ENCODE measurements around the gene CPXM2.

CPXM2 gene

GRCh38 chr10:123835575-123835974 lies 56.0 kb downstream of the CPXM2 start:
- TF ChIP-seq, protein P1, sequence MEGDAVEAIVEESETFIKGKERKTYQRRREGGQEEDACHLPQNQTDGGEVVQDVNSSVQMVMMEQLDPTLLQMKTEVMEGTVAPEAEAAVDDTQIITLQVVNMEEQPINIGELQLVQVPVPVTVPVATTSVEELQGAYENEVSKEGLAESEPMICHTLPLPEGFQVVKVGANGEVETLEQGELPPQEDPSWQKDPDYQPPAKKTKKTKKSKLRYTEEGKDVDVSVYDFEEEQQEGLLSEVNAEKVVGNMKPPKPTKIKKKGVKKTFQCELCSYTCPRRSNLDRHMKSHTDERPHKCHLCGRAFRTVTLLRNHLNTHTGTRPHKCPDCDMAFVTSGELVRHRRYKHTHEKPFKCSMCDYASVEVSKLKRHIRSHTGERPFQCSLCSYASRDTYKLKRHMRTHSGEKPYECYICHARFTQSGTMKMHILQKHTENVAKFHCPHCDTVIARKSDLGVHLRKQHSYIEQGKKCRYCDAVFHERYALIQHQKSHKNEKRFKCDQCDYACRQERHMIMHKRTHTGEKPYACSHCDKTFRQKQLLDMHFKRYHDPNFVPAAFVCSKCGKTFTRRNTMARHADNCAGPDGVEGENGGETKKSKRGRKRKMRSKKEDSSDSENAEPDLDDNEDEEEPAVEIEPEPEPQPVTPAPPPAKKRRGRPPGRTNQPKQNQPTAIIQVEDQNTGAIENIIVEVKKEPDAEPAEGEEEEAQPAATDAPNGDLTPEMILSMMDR (IDR thresholded peaks at IDR 0.05): no peak

- TF ChIP-seq, protein P1 (IDR thresholded peaks at IDR 0.05): no peak
These were observed 58.3 kb downstream of the CPXM2 start for GRCh38 chr10:123833170-123833850.

GRCh38 chr10:123831259-123831658 lies 60.3 kb downstream of the CPXM2 start:
- TF ChIP-seq, protein P1 (IDR thresholded peaks at IDR 0.05): no peak

GRCh38 chr10:123821136-123821535 lies 70.5 kb downstream of the CPXM2 start:
- TF ChIP-seq, protein P1 (IDR thresholded peaks at IDR 0.05): no peak

DNA sequence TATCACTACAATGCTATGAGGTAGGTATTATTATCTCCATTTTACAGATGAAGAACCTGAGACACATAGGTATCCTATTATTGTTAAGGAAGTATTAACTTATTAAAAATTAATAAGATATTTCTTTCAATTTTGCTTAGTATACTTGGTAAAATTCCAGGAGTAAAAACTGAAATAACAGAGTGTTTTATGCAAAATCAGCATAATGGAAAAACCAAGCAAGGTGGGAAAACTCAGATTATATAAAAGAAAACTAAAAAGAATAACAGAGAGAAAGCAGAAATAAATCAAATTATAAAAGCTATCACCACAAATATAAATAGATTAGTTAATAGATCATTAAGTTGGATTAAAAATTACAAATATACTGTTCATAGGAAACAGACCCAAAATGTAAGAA lies 82.0 kb downstream of the CPXM2 start:
- TF ChIP-seq, protein P1 (IDR thresholded peaks at IDR 0.05): no peak

DNA sequence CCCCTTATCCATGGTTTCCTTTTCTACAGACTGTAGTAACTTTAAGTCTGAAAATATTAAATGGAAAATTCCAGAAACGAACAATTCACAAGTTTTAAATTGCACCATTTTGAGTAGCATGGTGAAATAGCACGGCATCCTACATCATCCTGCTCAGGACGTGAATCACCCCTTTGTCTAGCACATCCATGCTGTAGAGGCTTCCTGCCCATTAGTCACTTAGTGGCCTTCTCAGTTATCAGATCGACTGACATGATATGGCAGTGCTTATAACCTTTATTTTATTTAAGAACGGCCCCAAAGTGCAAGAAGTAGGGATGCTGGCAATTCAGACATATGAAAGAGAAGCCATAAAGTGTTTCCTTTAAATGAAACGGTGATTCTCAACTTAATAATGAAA lies 82.7 kb downstream of the CPXM2 start:
- TF ChIP-seq, protein P1 (IDR thresholded peaks at IDR 0.05): no peak

- TF ChIP-seq, protein P1 (IDR thresholded peaks at IDR 0.05): no peak
These were observed 83.3 kb downstream of the CPXM2 start for GRCh38 chr10:123808286-123808685.
